Skin of body (tissue), 2 donors: ENCODE results near the gene DOCK1. TPM values are rescaled to one million over a fixed set of nuclear protein-coding genes. Genes with fewer than 3 reads are reported as not detected.

Experiments
- DNase-seq: peaks from one replicate; lab custom pipeline; 2025; lab: John Stamatoyannopoulos, UW
- total RNA-seq: library from RNA; depleted of rRNA; stranded (reverse); fragments of >200 nt; gene quantifications from one replicate; pipeline ENCODE4 v1.2.3, GENCODE V29; 2014

The DOCK1 gene
- total RNA-seq, 1 donor from 2014 or later, result 80.8 TPM

- DNase-seq, result no peak
Observed at GRCh38 chr10:127447197-127447596, 542.0 kb downstream of the DOCK1 start.

GRCh38 chr10:127449490-127449889 lies 544.3 kb downstream of the DOCK1 start:
- no peak for DNase-seq

GRCh38 chr10:127450644-127451043 lies 545.4 kb downstream of the DOCK1 start:
- no peak for DNase-seq

- DNase-seq, result peak; percentile 18
Observed at GRCh38 chr10:127451628-127452027, 546.4 kb downstream of the DOCK1 start.

- DNase-seq, result no peak
Observed at GRCh38 chr10:127452568-127452967, 547.3 kb downstream of the DOCK1 start.

- no peak for DNase-seq
Observed at GRCh38 chr10:127453706-127454105, 548.5 kb downstream of the DOCK1 start.

GRCh38 chr10:127456122-127456521 lies 550.9 kb downstream of the DOCK1 start:
- DNase-seq, result no peak

- DNase-seq, result no peak
Observed at GRCh38 chr10:127458016-127458810, 553.0 kb downstream of the DOCK1 start.

- no peak for DNase-seq
Observed at GRCh38 chr10:127458829-127459228, 553.6 kb downstream of the DOCK1 start.

- no peak for DNase-seq
Observed at GRCh38 chr10:127459918-127460317, 554.7 kb downstream of the DOCK1 start.

GRCh38 chr10:127462643-127463295 lies 557.5 kb downstream of the DOCK1 start:
- DNase-seq, result no peak

GRCh38 chr10:127463548-127463947 lies 558.3 kb downstream of the DOCK1 start:
- DNase-seq, result no peak

GRCh38 chr10:127464561-127464960 lies 559.3 kb downstream of the DOCK1 start:
- DNase-seq, result no peak

GRCh38 chr10:127467811-127468210 lies 562.6 kb downstream of the DOCK1 start:
- DNase-seq, result no peak

- DNase-seq, result no peak
Observed at GRCh38 chr10:127468632-127469031, 563.4 kb downstream of the DOCK1 start.

- no peak for DNase-seq
Observed at GRCh38 chr10:127470911-127471310, 565.7 kb downstream of the DOCK1 start.

- DNase-seq, result no peak
Observed at GRCh38 chr10:127472976-127473375, 567.7 kb downstream of the DOCK1 start.

- DNase-seq, result no peak
Observed at GRCh38 chr10:127474501-127474900, 569.3 kb downstream of the DOCK1 start.

GRCh38 chr10:127485153-127485857 lies 580.1 kb downstream of the DOCK1 start:
- no peak for DNase-seq

- DNase-seq, result no peak
Observed at GRCh38 chr10:127486355-127486754, 581.1 kb downstream of the DOCK1 start.

GRCh38 chr10:127492607-127493250 lies 587.5 kb downstream of the DOCK1 start:
- DNase-seq, result no peak

GRCh38 chr10:127496035-127496434 lies 590.8 kb downstream of the DOCK1 start:
- no peak for DNase-seq
